IPS-20b (cell line): ENCODE data around the gene TXNDC5.
"Not testable (repeated sequence)": the region's sequence is repeated elsewhere in the genome, so short reads cannot be mapped to it uniquely, and the experiment has no call there.

Source experiments
- H3K27ac ChIP-seq: one replicate; pipeline ENCODE4 v1.5.1; 2013; ENCODE audit warnings: low read length
- H3K27me3 ChIP-seq: 2 replicates; pipeline ENCODE4 v1.6.1; 2013; ENCODE audit warnings: mild to moderate bottlenecking, low read length, inconsistent platforms; ENCODE audit not compliant: insufficient read depth
- H3K36me3 ChIP-seq: 2 replicates; pipeline ENCODE4 v1.6.1; 2013; ENCODE audit warnings: low read depth, mild to moderate bottlenecking, inconsistent platforms, low read length, moderate library complexity; ENCODE audit not compliant: insufficient read depth
- H3K4me1 ChIP-seq: 2 replicates; pipeline ENCODE4 v1.6.1; 2013; ENCODE audit warnings: mild to moderate bottlenecking, control low read depth, inconsistent platforms, low read length, moderate library complexity; ENCODE audit not compliant: insufficient read depth
- H3K4me3 ChIP-seq: 2 replicates; pipeline ENCODE4 v1.5.1; 2013; ENCODE audit warnings: mild to moderate bottlenecking, low read length, inconsistent platforms
- H3K9ac ChIP-seq: 2 replicates; pipeline ENCODE4 v1.6.1; 2013; ENCODE audit warnings: low read depth, mild to moderate bottlenecking, inconsistent platforms, low read length, moderate library complexity
- H3K9me3 ChIP-seq: 2 replicates; pipeline ENCODE4 v1.6.1; 2013; ENCODE audit warnings: mild to moderate bottlenecking, low read depth, low read length, inconsistent platforms; ENCODE audit not compliant: insufficient read depth

The TXNDC5 gene

DNA sequence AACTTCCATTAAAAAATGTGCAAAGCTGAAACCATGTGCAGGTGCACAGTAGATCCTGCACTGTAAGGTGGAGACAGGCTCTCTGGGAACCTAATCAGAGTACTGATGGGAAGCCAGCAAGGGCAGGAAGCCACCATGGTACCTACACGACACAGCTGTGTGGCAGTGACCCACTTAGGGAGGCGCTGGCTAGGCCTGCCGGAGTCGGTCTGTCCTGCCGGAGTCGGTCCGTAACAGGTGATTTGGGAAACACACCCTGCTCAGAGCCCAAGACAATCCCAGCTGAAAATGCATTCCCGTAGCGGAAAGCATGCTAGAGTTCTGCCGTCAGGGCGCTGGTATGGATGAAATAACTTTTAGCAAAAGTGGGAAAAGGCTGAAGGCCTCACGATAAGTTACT is 17.2 kb downstream of the TXNDC5 start:
- no peaks in the 10 kb centered on the region for H3K27me3 ChIP-seq
- no peak overlapping the region for H3K9ac ChIP-seq
- H3K27ac ChIP-seq: no peak overlapping the region
- H3K4me3 ChIP-seq: no peak overlapping the region
- peaks cover 100% of the 10 kb centered on the region for H3K36me3 ChIP-seq
- H3K4me1 ChIP-seq: no peaks in the 10 kb centered on the region
- no peaks in the 10 kb centered on the region for H3K9me3 ChIP-seq

DNA sequence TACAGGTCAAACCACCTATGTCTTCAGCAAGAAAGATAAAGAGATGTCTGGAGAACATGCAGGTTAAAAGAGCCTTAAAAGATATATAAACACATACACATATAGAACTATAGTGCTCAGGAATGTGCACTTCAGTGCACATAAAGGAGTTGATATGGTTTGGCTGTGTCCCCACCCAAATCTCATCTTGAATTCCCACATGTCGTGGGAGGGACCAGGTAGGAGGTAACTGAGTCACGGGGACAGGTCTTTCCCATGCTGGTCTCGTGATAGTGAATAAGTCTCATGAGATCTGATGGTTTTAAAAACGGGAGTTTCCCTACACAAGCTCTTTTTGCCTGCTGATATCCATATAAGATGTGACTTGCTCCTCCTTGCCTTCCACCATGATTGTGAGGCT is 18.2 kb downstream of the TXNDC5 start:
- not testable (repeated sequence) for H3K9me3 ChIP-seq, H3K27ac ChIP-seq, H3K4me3 ChIP-seq, H3K9ac ChIP-seq, H3K27me3 ChIP-seq, H3K4me1 ChIP-seq
- peaks cover 100% of the 10 kb centered on the region for H3K36me3 ChIP-seq

DNA sequence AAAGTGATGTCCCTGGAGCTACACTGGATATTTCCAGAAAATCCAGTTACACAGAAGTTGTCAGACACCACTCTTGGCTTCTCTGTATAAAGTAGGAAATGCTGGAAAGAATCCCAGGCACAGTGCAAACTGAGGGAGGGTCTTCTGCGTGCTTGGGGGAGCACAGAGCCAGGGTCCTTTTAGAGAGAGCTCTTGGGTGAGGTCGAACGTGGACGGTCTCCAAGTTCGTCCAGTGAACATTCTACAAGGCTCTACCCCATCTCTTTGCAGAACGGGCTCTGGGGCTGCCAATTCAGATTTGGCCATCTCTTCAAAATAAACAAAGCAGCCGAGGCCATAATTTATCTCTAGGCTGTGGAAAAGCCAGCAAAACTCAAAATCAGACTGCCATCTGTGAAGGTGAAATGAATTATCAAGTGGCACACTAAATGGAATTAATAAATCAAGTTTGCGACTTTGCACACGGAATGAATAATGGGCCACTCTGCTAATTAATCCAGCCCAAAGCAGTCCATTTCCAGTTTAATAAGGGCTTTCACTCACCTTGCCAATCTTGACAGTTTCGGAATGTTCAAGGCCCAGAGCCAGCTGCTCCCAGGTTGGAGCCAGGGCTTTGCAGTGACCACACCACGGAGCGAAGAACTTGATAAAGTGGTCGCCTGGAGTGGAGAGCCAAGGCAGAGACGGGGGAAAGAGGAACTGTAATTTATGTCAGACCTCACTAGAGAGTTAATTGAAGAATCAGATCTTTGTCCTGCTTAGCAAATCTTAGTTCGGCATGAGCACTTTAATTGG is 19.3 kb downstream of the TXNDC5 start:
- H3K4me3 ChIP-seq: no peak overlapping the region
- H3K27me3 ChIP-seq: no peaks in the 10 kb centered on the region
- no peak overlapping the region for H3K9ac ChIP-seq
- H3K4me1 ChIP-seq: no peaks in the 10 kb centered on the region
- H3K9me3 ChIP-seq: no peaks in the 10 kb centered on the region
- no peak overlapping the region for H3K27ac ChIP-seq
- H3K36me3 ChIP-seq: peaks cover 100% of the 10 kb centered on the region

DNA sequence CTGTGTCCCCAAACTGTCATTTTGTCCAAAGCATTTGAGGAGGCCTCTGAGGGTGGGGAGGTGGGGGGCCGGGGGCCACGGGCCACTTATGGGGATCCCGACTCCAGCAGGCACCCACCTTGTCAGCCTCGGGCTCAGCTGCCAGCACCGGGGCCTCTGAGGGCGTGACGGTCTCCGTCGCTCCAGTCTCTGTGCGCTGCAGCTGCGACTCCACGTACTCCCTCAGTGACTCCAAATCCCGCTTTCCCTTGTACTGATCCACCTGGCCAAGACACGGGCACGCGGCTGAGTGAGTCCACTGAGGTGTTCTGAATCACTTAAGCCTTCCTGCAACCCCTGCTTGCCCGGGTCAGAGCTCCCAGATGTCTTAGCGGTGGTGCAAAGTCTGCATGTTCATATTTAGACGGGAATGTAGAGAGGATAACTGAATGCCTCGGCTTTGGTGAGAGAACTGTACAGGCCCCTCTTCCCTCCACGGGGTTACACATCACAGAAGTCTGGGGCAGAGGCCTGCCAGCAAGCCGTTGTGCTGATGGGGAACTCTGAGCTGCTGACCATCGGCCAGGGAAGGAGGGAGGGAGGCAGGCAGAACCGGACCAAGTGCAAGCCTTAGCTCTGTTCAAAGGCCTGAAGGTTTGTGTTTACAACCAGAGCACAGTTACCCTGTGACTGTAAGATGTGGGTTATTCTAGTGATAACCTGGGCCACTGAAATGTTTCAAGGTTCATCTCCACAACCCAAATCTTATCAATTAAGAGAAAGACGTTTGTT is 21.8 kb downstream of the TXNDC5 start:
- Histone ChIP-seq H3K36me3 (peaks cover 100% of the 10 kb centered on the region), H3K27me3 (no peaks in the 10 kb centered on the region), H3K4me3 (no peak overlapping the region), H3K4me1 (no peaks in the 10 kb centered on the region), H3K9ac (no peak overlapping the region), H3K9me3 (no peaks in the 10 kb centered on the region), H3K27ac (no peak overlapping the region)

DNA sequence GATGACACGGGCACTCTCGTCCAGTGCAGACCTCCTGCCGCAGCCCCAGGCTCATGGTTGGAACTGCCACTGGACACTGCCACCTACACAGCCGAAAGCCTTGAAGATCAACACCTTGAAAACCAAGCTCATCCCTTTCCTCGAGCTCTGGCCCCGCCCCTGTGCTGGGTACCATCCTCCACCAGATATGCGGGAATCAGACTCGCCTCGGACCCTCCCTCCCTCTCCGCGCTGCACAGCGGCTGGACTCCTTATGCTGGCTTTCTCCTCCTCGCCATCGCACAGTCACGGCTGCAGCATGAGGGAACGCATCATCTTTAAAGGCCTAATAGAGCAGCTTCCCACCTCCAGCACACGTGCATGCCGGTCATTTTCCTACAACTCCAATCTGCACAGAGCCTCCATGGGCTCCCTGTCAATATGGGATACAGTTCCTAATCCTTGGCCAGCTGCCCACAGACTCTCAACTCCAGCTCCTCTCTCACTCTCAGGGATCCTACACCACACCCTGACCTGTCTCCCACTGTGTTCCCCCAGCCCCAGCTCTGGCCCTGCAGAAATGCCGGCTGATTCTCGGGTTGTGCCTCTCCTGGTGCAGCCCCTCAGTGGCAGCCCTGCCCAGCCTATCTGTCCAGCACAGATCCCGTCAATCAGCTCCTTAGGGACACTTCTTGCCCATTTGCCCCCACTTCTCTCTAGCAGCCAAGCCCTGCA is 23.2 kb downstream of the TXNDC5 start:
- peaks cover 100% of the 10 kb centered on the region for H3K36me3 ChIP-seq
- H3K27ac ChIP-seq: no peak overlapping the region
- no peaks in the 10 kb centered on the region for H3K9me3 ChIP-seq
- H3K4me3 ChIP-seq: no peak overlapping the region
- no peaks in the 10 kb centered on the region for H3K27me3 ChIP-seq
- no peak overlapping the region for H3K9ac ChIP-seq
- no peaks in the 10 kb centered on the region for H3K4me1 ChIP-seq

DNA sequence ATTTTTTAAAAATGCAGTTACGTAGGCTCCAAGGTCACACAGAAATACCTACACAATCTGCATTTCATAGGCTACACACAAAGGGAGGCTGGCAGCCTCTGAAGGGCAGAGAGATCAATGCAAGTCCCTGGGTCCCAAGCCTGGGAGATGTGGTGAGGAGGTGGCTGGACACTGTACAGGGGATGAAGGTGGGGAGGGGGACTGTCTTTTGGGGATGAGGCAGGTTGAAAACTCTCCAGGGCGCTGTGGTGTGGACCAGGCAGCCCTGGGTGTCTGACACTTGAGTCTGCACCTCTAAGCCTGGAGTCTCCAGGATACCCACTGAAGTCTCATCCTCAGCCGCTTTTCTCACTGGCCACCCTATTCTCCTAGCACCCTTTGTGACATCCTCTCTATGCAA is 24.5 kb downstream of the TXNDC5 start:
- H3K9ac ChIP-seq: no peak overlapping the region
- no peaks in the 10 kb centered on the region for H3K9me3 ChIP-seq
- H3K4me3 ChIP-seq: no peak overlapping the region
- no peak overlapping the region for H3K27ac ChIP-seq
- peaks cover 100% of the 10 kb centered on the region for H3K36me3 ChIP-seq
- no peaks in the 10 kb centered on the region for H3K4me1 ChIP-seq
- no peaks in the 10 kb centered on the region for H3K27me3 ChIP-seq

DNA sequence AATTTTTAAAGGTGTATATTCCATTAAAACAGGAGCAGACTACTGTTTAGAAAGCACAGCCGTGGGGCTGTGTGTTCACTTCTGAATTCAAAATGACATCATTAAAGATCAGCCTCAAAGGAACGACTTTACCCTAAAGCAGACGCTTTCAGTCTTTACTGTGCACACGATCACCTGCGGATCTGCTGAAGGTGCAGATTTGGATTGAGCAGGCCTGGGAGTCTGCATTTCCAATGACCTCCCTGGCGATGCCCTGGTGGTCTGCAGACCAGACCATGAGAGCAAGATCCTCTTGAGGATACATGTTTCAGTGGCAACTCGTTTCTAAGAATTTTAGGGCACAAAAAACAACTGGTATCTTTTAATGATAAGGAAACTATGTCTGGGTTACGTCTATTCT is 27.2 kb downstream of the TXNDC5 start:
- Histone ChIP-seq H3K9me3 (no peaks in the 10 kb centered on the region), H3K27me3 (no peaks in the 10 kb centered on the region), H3K4me1 (no peaks in the 10 kb centered on the region), H3K27ac (no peak overlapping the region), H3K4me3 (no peak overlapping the region), H3K36me3 (peaks cover 88% of the 10 kb centered on the region), H3K9ac (no peak overlapping the region)

DNA sequence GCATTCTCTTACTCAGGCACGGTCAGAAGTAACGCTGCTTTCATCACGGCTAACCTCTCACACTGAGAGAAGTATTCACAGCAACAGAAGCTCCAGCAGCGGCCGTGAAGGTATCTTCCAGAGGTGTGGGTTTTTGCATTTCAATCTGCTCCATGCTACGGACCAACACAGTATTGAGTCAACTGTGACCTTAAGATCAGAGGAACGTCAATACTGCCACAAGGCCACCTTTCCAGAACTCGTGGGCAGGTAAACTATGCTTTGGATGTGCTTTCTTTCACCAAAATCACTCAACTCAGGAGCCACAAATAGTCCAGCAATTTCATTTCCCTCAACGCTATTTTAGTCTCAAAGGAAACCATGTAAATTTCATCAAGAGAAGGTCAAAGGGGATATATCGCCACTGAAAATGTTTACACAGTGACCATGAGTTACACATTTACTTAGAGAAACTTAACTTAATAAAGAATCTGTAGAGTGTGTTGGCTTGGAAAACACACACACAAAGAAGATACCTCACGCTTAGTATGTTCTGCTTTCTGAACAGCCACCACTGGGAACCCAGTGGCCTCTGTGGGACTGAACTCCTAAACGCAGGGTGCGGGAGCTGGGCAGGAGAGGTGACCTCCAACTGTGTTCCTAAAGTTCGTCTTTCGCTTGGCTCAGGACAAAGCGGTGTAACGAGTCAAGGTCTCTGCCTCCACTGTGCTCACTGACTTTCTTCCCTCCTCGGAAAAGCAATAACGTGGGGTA is 27.9 kb downstream of the TXNDC5 start:
- no peak overlapping the region for H3K27ac ChIP-seq

DNA sequence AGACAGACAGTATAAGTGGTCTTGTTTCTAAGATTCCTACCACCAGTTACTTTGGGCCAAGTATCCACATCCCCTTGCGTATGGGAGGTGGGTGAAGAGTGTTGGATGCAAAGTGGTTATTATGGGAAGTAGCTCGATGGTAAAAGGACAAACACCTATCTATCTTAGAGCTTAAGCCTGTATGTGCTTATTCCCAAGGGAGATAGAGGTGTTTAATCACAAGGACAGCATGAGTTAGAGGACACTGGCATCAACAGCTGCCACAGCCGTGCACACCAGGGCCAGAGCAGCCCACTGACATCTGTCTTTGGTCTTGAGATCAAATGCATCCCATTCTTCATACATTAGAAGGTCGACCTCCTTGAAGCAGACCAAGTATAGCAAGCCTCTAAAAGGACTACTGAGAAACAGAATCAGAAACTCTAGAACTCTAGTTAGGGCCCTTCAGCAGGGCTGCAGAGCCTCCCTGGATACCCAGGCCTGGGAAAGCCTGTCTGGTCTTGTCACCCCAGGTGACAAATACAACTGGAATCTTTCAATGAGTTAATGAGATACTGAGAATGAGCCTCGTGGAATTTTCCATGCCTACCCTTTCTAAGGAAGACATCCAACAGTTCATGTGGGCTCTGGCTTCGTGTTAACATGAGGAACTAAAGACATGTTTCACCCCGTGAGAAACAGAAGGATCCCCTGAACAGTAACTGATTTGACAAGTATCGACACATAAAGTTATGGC is 28.7 kb downstream of the TXNDC5 start:
- Histone ChIP-seq H3K36me3 (peaks cover 74% of the 10 kb centered on the region), H3K27ac (no peak overlapping the region), H3K27me3 (no peaks in the 10 kb centered on the region), H3K4me1 (no peaks in the 10 kb centered on the region), H3K9me3 (no peaks in the 10 kb centered on the region), H3K4me3 (no peak overlapping the region), H3K9ac (no peak overlapping the region)

More for the DNA sequence above, 27.9 kb downstream of the TXNDC5 start:
- no peaks in the 10 kb centered on the region for H3K27me3 ChIP-seq
- H3K36me3 ChIP-seq: peaks cover 81% of the 10 kb centered on the region
- H3K9ac ChIP-seq: no peak overlapping the region
- H3K9me3 ChIP-seq: no peaks in the 10 kb centered on the region
- no peaks in the 10 kb centered on the region for H3K4me1 ChIP-seq
- no peak overlapping the region for H3K4me3 ChIP-seq

DNA sequence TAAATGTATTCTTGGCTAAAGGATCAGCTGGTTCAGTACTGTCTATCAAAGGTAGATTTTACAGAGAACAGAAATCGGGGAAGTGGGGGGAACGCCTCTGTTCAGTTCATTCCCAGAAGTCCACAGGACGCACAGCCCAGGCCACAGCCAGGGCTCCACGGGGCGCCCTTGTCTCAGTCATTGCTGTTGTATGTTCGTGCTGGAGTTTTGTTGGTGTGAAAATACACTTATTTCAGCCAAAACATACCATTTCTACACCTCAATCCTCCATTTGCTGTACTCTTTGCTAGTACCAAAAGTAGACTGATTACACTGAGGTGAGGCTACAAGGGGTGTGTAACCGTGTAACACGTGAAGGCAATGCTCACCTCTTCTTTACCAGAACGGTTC is 29.9 kb downstream of the TXNDC5 start:
- H3K27me3 ChIP-seq: no peaks in the 10 kb centered on the region
- H3K4me1 ChIP-seq: no peaks in the 10 kb centered on the region
- no peak overlapping the region for H3K9ac ChIP-seq
- no peak overlapping the region for H3K27ac ChIP-seq
- H3K36me3 ChIP-seq: peaks cover 62% of the 10 kb centered on the region
- no peak overlapping the region for H3K4me3 ChIP-seq
- no peaks in the 10 kb centered on the region for H3K9me3 ChIP-seq
